HG02798 (cell line): Measurements from ENCODE around the gene KLF3.
A peak's percentile ranks its signal among the peaks of the same experiment; 100 is the strongest.

Source experiments
- ATAC-seq: cut with Tn5 transposase; IDR thresholded peaks from one replicate; pipeline ENCODE4 v1.9.1; 2021; ENCODE audit warnings: mild to moderate bottlenecking; ENCODE audit not compliant: unreplicated experiment, poor library complexity

KLF3 gene

DNA sequence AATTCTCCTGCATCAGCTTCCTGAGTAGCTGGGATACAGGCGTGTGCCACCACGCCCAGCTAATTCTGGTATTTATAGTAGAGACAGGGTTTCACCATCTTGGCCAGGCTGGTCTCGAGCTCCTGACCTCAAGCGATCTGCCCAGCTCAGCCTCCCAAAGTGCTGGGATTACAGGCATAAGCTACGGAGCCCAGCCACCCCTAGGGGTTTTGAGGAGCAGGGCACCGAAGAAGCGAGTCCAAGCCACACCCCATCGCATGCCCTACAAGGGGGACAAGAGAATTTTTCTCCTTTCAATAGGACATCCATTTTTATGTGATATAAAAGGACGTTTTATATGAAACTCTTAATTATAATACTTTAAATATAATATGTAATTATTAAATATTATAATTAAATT lies 13.9 kb upstream of the KLF3 start:
- ATAC-seq = no peak

DNA sequence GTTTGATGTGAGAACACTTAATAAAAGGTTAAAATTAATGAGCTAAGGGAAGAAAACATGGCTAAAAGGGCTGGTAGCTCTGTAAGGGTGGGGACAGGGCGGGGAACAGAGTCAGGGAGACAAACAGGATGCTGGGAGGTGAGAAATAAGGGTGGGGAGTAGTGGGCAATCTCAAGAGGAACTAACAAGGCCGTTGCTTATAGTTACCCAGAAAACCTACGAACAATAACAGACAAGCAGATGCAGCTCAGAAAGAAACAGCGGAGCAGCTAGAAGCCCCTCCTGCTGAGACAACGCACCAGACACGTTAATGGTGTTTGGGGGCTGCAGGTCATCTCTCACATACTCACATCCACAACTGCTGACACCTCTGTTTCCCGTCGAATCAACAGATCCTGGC lies 9.7 kb upstream of the KLF3 start:
- no peak for ATAC-seq

DNA sequence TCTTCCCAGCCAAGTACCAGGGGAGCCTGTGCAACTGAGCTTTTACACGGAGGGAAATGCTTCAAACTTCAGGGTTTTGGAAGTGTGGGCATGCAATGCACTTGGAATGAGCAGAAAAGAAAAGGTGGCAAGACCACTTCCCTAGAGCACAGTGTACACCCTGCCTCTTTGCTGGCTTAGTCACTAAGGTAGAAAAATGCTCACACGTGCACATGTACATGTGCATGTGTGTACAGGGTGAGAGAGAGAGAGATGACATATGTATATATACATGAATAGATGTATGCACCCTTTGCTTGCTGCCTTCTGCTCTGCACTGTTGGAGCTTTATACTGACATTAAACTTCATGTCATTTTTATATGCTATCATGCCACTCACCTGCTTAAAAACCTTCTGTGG lies 7.9 kb upstream of the KLF3 start:
- no peak for ATAC-seq

DNA sequence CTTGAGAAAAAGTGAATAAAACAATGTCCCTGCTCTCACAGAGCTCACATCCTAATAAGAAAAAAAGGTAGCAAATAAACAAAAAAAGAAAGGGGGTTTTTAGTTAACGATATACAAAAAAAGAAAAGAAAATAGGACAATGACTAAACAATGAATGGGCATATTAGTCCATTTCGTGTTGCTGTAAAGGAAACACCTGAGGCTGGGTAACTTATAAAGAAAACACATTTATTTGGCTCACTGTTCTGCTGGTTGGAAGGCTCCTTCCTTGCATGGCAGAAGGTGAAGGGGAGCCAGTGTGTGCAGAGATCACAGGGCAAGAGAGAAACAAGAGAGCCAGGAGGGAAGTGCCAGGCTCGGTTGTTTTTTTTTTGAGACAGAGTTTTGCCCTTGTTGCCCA lies 4.7 kb upstream of the KLF3 start:
- no peak for ATAC-seq

DNA sequence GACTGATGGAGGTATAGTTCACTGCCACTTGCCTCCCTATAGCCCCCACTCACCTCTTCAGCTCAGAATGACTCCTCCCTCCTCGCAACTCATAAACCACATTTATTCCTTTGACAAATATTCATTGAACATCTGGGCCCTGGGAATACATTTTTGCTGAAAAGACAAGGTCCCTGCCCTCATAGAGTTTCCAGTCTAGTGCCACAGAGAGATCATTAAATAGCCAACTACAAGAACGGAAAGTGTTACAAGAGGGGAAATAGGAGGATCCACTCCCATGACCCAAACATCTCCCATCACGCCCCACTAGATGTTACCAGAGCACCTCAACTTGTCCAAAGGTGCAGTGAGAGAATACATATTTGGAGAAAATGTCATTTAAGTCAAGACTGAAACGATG lies 3.2 kb upstream of the KLF3 start:
- no peak for ATAC-seq

DNA sequence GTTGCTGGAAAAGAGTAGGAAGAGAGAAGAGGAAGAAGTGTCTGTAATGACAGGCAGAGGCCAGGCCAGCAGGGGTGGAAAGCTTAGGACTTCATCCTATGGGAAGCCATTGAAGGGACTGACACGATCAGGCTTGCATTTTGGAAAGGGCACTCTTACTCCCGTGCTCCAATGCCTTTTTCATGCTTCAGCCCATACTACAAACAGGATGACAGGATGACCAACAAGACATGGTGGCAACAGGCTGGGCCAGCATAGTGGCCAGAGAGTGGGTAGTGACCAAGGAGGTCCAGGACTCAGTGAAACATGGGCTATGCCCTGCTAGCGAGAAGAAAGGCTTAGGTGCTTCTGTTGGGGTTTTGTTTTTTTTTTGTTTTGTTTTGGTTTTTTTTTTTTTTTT lies 2.6 kb upstream of the KLF3 start:
- ATAC-seq = no peak

DNA sequence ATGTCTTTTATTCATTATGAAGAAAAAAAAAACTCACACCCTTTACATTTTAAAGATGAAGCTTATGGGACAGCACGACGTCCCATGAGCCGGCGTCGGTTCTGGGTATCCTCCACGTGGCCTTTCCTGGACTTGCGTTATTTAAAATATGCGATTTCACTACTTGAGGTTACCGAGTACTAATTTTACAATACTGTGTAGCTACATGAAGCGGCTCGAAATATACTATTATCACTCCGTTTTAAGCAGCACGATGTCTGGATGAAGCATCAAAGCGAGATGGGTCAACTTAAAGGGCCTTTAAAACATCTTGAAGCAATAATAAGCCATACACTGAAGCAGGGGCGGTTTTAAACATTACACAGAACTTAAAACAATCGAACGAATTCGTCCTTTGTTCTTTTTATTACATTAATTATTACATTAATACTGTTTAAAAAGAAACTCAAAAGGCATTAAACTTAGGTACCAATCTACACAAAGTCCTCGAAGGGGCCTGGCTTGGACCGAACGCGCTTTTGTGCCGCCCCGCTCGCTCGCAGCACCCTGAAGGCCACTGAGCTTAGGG lies 1.4 kb upstream of the KLF3 start:
- ATAC-seq = no peak

DNA sequence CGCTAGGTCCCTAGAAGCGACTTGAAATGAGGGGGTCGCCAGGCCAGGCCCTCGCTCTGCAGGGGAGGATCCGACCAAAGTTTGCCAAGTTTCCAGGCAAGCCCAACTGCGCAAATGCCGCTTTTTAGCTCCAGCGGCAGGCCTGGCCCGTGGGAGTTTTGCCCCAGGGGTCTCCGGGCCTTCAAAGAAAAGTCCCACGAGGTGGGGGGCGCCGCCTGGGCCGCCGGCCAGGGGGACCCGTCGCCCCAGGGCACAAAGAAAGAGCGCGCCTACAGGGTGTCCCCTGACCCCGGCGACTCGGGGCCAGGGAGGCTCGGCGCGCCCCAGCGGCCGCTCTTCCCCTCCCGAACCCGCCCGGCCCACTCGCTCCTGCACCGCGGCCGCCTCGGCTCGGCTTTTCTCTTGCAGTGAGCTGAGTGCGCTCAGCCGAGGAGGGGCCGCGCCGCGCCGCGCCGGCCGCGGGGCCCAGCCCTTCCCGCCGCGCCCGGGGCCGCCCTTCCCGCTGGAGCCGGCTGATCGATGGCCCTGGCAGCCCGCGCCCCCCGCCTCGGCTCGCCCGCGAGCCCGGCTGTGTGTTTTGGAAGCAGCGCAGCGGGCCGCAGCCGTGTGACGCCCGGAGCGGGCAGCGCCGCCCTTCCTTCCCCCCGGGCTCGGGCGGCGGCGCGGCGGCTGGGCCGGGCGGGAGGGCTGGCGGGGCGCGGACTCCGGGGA lies 754 bp upstream of the KLF3 start:
- peak; percentile 43 for ATAC-seq

DNA sequence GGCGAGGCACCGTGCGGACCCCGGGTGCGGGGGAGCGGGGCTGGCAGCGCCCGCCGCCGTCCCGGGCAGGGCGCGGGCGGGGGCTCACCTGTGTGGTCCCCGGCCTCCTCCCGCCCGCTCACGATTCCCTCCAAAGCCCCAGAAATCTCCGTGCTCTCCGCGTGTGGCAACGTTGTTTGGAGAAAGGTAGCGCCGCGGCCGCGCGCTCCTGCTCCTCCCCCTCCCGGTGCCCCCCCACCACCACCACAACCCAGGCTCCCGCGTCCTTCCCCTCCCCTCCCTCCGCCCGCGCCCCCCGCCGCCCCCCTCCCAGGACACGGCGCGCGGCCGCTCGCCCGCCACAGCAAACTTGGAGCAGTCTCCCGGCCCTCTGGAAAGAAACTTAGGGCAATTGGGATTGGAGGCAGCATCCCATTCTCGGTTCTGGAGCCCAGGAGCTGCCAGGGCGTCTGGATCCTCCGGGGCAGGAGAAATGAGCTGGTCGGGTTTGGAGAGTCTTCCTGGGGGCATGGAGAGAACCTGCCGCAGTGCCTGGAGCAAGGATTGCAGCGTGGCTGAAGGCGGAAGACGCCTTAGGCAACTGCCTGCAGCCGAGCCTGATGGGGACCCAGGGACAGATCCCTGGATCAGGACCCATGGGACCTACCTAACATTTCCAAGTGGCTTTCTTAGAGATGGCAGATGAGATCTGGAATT lies 855 bp downstream of the KLF3 start:
- no peak for ATAC-seq

DNA sequence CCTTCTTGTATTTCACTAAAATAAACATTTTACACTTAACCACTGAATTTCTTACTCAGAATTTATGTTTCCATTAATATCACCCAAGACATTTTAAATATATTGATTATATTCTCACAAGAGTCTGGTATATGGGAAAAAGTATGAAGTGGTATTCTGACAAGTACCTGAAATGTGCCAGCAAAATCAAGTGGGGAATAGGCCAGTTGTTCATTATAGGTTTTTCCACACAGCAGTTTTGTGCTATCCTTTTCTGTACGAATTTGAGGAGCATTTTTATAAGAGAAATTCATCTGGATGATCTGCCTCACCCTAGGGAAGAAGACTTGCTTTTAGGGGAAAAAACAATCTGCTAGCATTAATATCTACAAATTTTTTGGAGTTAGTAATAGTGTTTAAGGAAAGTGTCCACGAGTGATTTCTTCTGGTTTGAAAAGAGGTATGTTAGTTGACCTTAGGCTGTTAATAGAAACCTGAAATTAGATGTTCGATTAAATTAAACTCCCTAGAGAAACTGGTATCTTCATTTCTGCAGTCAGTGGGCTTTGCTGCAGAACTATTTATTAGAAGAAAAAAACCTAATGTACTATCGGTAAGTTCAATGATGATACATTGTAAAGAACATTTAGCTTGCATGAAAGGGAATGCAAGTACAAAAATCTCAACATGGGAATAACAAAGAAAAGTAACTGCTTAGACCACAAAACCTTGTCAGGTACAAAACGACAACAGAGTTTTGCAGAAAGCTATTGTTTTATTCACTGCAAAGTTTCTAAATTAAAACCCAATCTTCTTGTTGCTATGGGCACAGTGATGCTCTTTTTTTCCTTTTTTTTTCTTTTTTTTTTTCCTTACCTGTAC lies 1.8 kb downstream of the KLF3 start:
- no peak for ATAC-seq

DNA sequence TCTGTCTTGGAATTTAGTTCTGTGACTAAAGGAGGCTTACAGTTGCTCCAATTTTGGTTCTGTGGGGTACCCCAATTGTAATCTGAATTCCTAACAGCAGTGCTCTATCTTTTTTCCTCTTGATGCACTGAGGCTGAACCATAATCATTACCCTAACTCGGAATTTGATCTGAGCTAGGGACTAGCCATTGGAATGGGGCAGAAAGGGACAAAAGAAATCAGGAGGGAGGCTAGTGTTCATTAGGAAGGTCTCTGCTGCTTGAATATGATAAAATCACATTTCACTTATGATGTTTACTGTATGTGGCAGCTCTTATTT lies 2.7 kb downstream of the KLF3 start:
- no peak for ATAC-seq

DNA sequence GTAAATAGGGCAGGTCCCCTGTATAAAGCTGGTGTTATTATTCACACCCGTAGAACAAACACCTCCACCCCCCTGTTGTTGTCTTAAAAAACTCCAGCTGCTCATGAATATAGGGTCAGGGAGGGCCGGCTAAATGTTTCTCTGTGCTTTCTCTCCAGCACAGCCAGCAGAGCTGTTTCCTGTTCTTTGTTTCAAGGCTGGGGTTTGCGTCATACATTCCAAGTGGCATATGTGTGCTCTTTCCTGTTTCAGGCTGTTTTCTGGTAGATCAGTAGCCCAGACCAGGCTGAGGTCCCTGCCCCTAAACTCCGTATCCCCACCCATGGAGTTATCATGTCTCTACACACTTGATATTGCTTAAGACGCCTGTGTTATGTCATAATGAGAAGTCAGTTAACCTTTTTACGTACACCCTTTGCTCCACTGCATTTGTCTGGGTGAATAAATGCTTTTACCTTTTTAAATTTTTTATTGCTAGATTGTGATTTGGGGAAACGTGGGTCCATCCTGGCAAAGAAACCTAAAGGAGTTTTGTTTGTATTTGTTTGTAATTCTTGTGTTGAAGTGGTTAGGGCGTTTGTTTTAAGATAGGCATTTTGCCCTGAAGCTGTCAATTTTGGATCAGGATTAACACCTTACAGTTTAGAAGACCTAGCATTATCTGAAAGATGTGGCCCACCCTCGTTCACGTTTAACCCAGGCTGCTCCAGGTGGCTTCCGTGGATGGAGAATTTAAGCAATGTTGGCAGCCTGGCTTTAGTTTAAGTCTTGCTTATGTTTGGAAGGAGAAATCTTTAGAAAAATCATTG lies 3.3 kb downstream of the KLF3 start:
- ATAC-seq = no peak

DNA sequence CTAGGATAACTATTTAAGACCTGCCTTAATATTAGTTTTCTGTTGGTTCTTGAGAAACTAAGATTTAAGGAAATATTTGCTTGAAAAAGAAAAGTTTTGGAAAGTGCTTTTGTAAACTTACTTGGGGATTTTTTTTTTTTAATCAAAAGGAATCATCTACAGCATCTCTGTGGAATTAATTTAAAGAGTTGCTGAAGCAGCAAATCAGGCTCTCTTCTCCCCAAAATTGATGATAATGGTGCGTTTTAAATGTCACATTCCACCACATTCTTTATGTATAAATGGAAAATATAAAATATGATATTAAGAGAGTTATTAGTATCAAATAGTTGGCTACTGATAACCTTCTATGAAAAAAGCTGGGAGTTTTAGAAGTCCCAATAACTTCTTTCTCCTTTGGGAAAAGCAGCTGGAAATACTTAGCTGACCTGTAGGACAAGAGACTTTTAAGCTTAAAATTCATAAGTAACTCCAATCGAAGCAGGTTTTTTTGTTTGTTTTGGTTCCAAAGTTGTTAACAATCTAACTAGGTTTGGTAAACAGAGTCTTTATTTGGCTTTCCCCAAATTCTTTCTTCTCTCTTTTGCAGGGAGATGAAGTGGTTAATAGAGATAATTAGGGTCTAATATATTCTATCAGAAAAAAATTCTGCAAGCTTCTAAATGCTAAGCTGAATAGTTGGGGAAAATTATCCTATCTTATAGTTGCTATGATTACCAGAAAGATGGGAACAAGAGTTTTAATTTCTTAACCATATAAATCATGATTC lies 4.4 kb downstream of the KLF3 start:
- no peak for ATAC-seq

DNA sequence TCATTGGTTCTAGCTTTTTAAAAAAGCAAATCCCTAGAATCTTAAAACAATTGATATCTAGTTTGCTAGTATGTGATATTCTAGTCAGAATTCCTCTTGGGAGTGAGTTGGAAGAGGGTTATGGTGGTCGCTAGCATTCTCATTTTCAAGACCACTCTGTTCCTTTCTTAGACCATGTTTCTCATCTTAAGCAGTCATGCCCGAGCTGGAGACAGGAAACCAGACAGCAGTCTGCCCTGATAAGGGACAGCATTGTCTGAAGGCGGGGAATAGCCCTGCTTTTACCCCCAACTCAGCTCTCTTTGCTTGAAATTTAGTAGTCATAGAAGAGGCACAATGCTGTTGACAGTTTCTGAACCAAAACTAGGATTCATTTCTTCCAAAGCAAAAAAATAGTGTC lies 5.2 kb downstream of the KLF3 start:
- ATAC-seq = no peak

DNA sequence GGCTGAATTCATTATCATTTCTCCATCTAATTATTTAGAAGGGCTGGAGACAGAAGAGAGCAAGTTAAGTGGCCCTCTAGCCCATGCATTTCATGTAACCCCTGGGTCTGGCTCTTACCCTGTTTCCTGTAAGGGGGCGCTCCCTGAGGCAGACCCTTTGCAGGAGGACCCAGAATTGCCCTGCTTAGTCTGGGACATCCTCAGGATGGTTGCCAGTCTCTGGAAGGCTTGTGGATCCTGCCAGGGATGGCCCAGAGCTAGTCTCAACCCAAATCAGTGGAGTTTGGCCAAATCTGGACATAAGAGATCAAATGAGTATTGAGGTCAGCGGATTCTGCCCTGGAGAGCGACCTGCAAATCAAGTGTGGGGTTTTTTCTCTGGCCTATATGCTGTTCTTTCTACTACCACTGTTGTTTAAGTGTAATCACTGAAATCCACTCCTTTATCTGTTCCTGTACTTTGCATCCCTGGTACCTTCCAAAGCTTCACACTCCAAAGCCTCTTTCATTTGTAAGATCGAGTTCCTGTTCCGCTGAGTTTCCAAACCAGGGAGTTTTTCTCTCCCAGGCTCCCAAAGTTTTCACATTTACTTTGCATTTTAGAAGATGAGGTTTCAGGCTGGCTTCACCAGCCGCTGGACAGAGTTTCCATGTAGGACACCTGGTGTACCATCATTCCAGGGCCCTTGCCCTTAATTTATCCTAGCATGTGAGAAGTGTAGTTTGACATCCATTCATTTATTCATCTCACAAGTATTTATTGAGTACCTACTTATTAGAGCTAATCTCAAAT lies 6.3 kb downstream of the KLF3 start:
- no peak for ATAC-seq

DNA sequence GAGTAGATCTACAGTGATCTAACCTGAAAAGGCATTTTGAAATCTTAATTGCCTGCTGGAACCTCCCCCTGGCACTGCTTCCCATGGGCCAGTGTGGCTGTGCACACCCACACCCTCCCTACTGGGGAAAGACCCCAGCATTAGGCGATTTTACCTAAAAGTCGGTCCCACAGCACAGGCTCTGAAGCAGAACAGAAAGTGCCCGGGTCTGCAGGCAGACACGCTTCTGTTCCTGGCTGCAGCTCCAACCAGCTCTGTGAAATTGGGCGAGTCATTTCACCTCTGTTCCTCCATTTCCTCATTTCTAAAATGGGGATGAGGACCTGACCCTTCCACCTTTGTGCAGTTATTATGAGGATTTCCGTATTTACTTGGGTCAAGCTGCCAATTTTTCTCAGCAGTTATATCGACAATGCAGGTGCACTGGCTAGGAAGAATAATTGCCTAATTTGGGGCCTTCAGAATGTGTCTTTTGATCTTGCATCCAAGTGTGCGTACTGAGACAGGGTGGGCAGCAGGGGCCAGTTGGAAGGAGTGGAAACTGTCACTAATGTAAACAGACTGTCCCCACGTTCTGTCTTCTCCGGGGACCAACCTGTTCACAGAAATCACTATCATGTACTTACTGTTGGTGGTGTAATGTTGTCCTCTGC lies 7.1 kb downstream of the KLF3 start:
- ATAC-seq = peak; percentile 30

DNA sequence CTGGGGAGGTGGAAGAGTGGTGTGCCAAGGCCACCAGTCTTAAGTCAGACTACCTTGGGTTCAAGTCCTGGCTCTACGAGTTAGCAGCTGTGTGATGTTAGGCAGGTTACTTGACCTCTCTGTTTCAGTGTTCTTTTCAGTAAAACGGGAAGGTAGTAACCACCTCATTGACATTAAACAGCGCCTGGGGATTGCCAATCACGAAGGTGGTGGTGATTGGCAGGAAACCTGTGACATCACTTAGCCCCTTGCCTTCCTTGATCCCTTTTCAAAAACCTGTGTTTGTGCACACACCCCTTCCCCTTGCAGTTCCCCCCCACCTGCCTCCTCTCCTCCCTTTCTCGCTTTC lies 7.6 kb downstream of the KLF3 start:
- no peak for ATAC-seq

DNA sequence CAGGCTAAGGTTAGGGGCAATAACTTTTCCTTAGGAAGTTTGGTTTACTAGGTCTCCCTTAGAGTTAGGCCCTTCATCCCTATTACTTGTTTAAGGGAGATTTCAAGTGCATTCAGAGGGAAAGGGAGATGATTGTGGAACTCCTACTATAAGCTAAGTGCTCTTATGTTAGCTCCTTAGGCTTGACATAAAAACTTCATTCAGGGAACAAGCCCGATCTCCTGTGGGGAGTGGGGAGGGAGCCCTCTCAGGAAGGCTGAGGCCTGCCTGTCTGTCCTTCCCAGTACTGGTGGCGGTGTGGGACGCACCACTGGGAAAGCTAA lies 8.0 kb downstream of the KLF3 start:
- no peak for ATAC-seq
